NCI-H146 treated with DMSO at 0.1 percent for 48 hours (cell line): ENCODE results near the gene EPHB1.

Experiments used
- DNase-seq: peaks from one replicate; lab custom pipeline; 2025; ENCODE audit not compliant: unreplicated experiment; lab: John Stamatoyannopoulos, UW

Gene EPHB1

DNA sequence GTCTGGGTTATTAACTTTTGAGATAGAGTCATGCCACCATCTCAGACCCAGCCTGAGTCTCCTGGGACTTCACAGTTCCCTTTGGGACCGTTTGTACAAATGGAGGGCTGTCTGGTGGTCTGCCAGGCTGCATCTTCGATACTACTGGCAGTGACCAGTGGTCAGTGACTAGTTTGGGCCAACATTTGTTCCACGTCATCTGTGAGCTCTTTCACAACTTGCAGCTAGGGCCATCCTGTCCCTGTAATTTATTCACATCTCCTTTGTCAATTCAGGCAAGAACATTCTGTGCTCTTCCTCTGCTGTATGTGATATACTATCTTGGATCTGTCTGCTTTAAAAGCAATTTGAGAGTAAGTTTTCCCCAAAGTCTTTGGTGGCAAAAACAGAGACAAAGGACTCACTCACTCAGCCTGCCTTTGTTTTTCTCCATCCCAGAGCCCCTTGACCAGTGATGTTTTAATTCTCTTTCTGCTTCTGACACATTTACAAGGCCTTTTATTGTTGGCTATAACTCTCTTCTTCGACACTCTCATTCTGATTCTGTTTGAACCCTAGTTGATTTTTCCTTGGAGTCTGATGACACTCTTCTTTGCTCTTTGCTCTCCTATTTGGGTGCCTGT lies 353.4 kb downstream of the EPHB1 start:
- DNase-seq, result no peak

DNA sequence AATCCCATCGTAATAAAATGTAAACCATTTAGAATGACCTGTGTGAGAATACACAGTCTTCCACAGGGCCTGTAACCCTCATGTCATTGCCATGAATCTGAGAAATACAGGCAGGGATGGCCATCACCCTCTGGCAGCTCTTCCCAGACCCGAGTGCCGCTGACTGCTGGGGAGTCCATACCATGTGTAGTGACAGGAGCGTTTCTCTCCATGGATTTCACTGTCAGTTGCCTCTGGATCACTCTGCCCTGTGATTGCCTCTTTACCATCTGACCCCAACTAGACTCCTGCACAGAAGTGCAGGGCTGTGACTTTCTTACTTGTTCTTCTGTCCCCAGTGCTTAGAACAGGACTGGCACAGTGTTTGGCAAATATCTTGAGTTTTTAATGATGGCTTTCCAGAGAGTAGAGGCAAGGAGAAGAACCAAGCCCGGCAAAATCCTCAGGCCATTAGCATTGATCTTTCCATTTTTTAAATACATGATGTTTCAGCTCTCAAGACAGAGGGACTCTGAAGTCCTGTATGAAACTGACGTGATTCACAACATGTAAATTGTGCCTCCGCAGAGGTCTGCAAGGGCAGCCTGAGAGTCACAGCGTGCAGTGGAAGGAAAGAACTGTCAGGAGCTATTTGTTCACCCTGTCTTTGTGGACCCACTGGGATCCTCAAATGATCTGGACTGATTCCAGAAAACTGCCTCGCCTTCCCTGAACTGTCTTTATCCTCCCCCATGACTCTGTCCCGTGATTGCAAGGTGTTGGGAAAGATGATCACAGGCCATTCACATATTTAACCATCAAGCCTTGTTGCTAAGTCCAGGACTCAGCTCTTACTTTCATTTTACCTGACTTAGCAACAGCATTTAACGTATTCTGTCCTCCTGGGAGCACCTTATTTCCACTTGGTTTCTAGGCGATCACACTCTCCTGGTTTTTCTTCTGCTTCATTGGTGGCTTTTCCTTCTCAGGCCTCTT lies 354.9 kb downstream of the EPHB1 start:
- no peak for DNase-seq

DNA sequence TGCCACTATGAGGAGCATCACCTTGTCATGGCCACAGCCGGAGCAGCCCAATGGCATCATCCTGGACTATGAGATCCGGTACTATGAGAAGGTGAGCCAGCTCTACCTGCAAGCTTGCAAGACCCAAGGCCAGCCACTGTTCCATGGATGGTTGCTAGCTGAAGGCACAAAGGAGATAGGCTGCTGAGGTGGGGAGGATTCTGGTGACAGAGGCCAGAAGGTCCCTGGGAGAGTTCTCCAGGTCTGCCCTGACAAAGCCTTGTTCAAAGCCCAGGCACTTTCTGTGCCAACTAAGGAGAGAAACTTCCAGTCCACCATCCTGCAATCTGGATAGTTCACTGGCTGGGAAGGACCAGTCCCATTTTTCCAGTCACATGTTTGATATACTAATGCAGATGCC lies 359.1 kb downstream of the EPHB1 start:
- DNase-seq, result no peak

DNA sequence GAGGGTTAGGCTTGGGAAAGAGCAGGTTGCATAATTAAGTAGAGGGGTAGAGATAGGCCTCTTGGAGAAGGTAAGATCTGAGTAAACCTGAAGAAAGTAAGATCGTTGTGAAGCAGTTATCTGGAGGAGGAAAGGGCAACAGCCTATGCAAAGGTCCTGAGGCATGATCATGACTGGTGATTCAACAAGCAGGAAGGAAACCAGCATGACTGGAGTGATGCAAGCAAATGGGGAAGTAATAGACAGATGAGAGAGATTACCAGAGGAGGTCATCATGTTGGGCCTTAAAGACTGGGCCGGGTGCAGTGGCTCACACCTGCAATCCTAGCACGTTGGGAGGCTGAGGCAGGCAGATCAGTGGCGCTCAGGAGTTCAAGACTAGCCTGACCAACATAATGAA lies 360.2 kb downstream of the EPHB1 start:
- no peak for DNase-seq

DNA sequence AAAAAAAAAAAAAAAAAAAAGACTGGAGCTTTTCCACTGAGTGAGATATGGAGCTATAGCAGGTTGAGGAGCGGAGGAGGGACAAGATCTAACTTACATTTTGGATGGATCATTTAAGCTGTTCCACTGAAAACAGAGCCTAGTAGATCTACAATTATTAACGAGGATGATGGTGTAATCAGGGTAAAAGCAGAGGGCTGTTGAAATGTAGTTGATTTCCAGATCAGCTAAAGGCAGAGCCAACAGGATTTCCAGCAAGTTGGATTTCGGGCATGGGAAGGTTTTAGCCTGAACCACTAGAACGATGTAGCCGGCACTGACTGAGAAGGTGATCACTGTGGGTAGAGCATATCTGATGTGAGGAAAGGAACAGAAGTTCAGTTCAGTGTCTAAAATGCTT lies 360.7 kb downstream of the EPHB1 start:
- no peak for DNase-seq

DNA sequence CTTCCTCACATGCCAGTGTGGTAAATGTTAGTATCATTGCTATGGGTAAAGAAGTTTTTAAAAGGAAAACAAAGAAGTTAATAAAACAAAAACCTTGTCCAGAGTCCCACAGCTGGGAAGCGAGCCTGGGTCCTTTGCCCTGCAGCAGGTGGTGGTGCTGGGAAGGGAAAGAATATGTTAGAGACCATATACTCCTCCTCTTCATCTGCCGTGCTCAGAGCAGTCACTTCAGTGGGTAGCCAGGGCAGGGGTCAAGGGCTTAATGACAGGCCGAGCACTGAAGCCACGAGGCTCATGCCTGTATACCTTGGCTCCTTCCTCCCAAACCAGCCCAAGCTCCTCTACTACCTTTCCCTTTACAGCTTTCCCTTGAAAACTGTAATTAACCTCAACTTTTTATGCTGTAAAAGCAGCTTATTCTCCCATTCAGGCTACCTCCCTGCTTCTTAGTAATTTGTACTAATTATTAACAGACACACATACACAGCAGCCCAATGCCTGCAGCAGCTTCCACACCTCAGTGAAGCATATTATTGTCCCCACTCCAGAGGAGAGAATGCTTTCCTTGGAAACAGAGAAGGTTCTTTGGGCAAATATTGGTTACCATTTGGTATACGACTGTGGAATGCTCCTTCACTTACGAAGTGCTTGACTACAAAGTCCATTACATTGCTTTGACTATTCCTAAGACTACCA lies 362.1 kb downstream of the EPHB1 start:
- no peak for DNase-seq

DNA sequence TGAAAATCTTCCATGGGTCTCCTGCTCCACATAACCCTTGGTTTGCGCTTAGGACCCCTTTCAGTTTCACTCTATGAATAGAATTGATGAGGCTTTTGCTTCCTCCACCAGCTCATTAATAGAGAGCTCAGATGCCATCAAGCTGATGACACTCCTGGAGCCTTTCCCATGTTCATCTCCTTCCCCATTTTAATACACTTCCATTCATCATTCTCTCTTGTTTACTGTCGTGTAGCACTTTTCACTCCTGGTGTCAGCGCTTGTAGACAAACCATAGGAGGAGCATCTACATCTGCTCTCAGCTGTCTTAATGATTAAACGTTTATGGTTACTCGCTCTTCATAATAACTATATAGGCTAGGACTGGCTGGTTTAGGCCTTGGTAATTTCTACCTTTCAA lies 363.5 kb downstream of the EPHB1 start:
- DNase-seq, result no peak

DNA sequence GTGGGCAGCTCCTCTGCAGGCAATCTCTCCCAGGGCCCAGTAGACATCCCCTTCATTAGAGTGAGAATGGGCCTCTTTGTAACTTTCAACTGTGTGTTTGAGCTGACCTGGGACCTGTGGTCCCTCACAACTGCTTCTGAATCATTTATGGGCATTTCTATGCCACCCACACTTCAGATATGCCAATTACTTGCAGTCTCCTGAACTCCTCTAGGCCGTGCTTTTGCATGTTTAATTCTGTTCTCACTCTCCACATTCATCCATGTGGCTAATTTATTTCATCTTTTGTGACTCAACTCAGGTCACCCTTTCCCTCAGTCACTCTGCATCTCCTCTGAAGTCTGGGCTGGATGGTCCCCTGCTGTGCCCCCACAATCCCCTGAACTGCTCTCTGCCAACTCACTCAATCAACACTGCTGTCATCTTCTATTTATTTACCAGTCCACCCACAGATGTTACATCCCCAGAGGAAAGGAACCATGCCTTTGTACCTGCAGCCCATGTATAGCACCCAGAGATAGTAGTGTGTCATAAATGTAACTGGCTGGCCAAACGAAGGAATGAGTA lies 364.7 kb downstream of the EPHB1 start:
- peak; percentile 79 for DNase-seq

DNA sequence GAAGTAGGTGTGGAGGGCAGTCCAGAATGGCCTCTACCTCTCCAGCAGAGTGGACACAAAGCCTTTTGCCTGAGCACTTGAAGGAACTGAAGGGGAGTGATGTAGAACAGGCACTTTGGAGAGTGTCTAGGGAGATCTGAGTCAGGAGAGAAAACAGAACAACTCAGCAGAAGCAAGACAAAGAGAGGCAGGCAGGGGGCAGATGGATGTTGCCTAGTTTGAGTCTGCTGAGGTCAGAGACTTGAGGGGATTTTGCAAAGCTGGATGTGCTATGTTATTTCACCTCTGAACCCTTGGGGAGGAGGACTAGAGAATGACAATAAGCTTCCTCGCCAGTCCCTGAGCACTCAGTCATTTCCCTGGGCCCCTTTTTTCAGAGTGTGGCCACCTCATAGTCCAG lies 366.4 kb downstream of the EPHB1 start:
- DNase-seq, result no peak

DNA sequence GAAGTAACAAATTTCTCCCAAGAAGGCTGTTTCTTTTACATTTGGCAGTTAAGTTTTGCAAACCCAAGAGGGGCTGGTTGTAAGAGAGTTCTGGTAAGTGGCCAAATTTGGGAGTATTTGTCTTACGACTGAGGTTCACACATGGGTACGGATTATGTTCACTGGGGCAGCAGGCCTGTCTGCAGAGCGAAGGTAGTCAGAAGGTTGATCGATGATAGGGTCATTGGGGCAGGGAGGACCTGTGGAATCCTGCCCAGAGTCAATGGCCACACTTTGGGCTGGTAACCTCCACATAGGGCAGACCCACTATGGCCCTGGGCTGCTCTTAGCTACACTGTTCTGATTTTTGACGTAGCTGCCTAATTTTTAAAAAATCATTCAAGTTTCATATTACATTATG lies 368.6 kb downstream of the EPHB1 start:
- no peak for DNase-seq

DNA sequence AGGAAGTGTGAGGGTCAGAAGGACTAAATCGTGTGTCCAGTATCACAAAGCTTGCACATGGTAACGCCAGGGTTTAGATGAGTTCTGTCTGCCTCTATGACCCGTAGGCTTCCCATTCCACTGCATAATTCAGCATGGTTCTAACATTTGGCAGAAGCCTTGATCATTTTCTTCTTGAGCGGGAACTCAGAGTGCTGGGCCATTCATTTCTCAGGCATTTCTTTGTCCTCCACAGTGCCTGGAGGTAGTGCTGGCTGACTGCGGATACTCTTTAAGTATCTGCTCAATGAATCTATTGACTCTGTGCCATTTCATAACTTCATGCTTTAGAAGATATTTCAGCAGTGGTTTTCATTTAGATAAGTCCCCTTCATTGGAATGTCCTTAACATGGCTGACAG lies 370.2 kb downstream of the EPHB1 start:
- no peak for DNase-seq

DNA sequence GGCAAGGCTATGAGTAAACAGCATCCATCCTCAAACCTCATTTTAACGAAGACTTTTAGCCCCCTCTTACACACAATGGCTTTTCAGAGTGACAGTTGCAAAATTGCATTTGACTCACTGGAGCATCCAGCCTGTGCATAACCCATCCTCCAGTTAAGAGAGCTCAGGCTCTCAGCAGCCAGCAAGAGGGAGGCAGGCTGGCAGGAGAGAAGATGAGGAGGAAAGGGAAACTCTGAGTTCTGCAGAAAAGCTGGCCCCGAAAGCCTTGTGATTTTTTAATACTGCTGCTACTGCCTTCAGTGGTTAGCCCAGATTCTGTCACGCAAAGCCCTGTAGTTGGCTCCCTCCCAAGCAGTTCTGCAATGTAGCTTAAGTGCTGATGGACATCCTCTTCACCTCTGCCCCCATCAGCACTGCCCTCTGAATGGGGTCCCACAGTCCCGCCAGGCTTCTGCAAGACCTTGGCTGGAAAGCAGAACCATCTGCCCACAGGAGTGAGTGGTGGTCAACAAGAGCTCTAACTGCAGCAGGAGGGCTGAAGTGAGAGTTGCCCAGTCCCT lies 371.3 kb downstream of the EPHB1 start:
- DNase-seq, result no peak

DNA sequence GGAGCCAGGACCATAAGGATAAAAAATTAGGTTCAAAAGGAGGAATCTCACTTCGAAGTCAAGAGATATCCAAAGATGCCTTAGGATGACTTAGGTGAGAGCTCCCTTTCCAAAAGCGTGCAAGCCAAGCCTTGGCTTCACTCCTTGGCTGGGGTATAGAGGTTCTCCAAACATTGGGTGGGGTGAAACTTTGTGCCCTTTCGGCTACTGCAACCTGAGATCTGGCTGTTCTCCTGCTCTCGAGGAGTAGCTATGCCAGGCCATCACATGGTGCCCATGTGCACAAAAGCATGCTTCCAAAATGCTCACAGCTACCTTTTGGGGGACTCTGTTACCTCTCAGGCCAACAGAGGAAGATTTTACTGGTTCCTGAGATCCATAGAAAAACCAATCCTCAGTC lies 373.8 kb downstream of the EPHB1 start:
- DNase-seq, result no peak

DNA sequence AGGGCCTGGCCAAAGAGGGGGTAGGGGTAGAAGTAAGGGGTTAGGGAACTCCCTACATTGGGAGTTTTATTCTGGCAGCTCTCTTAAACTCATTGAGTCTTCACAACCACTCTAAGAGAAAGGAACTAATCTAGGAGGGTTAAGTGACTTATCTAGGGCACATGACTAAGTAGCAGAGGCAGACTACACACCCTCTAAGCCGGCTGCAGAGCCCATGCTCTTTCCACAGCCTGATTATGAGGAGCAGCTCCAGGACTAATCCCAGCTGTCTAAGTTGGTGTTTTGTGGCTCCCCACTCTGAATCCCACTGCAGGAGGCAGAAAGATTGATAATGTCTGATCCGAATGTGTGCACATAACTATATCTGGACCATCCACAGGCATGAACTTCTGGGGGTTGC lies 374.6 kb downstream of the EPHB1 start:
- DNase-seq, result no peak

DNA sequence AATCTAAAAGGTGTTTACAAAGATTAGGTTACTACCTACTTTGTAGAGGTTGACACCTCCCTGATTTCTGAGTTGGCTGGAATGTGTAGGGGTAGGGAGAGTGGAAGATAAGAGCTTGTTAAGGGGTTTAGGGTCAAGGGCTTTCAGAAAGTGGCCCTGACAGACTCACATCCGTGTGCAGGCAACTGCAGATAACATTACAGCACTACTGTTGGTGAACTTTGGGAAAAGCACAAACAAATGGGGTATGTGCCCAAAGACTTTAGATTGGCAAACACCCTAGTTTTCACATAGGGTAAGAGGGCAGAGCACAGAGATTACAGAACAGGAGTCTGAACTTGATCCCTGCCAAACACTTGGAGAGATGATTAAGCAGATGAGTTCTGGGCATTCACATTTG lies 375.7 kb downstream of the EPHB1 start:
- DNase-seq, result no peak

DNA sequence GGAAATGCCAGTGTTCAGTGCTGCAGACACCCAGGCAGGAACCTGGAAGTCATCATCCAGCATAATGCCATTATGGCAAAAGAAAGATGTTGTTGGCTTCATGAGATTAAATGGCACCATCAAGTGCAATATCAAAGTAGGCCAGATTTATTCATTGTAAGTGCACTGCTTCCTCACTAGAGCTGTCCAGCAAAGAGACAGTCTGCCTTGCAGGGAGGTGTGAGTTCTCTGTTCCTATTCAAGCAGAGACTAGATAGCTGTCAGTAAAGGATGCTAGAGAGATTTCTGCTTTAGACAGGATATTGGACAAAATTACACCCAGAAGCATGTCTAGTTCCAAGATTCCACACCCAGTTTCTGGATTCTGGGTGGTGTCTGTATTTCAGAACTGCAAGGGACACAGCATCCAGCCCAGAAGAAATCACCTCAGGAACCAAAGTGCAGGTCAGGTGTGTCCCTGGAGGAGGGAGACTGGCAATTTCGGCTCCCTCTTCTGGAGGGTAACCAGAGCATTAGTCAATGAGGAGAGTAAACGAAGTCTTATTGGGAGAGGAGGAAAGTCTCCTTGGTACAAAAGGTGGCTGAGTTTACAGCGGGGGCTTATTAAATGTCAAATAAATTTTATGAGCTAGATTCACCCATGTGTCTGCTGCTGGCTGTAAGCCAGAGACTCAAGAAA lies 377.3 kb downstream of the EPHB1 start:
- DNase-seq, result no peak

DNA sequence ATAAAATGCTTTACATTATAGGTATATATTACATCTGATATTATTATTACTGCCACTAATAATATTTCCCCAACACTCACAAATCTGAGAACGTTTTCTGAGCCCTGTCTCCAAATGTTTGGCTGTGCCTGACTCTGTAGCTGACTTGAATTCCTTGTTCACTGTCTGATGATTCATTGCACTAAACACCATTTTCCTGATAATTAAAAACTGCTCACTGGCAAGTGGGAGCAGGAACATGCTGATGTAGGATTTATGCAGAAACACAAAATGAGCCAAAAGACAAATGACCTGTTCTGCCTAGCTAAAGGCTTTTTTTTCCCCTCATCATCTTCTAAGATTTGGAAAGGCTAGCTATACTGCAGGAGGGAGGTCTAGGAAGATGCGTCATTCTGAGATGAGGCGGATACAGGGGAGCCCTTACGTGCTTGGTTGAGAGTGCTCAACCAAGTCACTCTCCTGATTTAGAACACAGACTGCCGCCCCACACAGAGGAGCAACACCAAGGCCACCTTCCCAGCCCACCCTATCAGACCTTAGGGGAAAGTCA lies 380.7 kb downstream of the EPHB1 start:
- DNase-seq, result no peak

DNA sequence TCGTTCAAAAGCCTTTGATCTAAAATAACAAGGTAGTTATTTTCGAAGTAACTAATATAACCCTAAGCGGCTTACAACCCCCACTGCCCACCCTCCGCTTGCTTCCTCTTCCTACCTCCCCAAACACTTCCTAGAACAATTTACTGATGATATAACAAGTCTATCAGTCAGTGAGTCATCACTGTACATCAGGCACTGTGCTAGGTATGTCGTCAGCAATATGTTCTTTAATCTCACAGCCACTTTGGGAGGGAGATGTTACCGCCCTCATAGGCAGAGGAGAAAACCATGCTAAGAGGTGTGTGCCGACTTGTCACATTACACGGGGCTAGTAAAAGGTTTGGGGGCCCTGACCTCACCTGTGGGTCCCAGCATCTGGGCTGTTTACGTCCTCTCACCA lies 381.8 kb downstream of the EPHB1 start:
- no peak for DNase-seq

DNA sequence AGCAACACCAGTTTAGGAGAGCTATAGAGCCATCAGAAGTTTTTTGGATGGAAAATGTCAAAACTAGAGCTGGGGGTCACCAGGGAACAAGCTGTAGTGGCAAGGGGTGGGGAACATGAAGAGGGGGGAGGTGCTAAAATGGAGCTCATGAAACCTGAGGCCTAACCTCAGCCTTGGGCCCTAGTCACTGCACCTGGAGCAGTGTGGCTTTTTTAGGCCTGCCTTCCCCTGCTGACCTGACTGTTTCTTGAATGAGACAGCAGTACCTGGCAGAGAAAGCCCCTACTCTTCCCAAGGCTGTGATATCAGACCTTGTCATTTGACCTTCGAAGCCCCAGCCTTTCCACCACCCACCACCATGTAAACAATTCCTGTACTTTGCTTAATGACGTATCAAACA lies 383.5 kb downstream of the EPHB1 start:
- DNase-seq, result no peak

DNA sequence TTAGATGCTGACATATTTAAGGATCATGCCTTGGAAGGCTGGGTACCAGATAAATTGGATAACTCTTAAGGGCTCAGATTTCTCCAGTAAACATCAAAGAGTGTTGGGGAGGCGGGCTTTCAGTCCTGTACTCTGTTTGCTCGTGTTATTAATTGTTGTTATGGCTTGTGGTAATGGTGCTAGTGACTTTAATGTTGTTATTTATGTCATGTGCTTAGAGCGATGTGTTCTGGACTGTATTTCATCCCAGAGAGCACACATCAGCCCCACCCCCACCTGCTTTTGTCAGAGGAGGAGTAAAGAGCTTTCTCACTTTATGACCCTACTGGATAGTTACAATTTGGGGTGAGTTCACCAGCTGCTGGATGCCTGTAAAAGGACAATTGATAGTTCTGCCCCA lies 386.3 kb downstream of the EPHB1 start:
- no peak for DNase-seq
